IMR-90 (cell line): Measurements from ENCODE around the gene NFAT5. TPM values are rescaled to one million over a fixed set of nuclear protein-coding genes. Genes with fewer than 3 reads are reported as not detected.

Experiments
- ATAC-seq: fragments of 200-7000 bp; cut with Tn5 transposase; 2 replicates; pipeline ENCODE4 v1.9.1; 2020; ENCODE audit warnings: low read depth, mild to moderate bottlenecking, moderate library complexity
- BruUV-seq: library from RNA; stranded (reverse); fragments of 400-500 nt; replicated peaks from 2 replicates; lab custom pipeline; 2021; lab: Mats Ljungman, UMichigan
- CTCF ChIA-PET: fragments of 300-600 bp; formaldehyde crosslinking; extraction: SDS; loops from one replicate; lab custom pipeline; 2021; ENCODE audit warnings: antibody characterized with exemption; lab: Yijun Ruan, JAX
- POLR2A ChIA-PET: fragments of 300-600 bp; sonication (Branson Sonifier 250); formaldehyde crosslinking; loops from one replicate; lab custom pipeline; 2022; ENCODE audit warnings: antibody characterized with exemption; ENCODE audit not compliant: unreplicated experiment; lab: Charles Lee
- DNase-seq: peaks from one replicate; pipeline ENCODE4 v3.0.0; 2013
- H2AFZ ChIP-seq: replicated peaks from 2 replicates; pipeline ENCODE3; 2013; ENCODE audit warnings: low read length, mild to moderate bottlenecking; ENCODE audit not compliant: poor library complexity
- H2AK5ac ChIP-seq: 2 replicates; pipeline ENCODE4 v1.6.1; 2013; ENCODE audit warnings: low read depth, low read length, inconsistent platforms
- H2AK9ac ChIP-seq: replicated peaks from 2 replicates; pipeline ENCODE3; 2013; ENCODE audit warnings: mild to moderate bottlenecking, low read depth, low read length, moderate library complexity; ENCODE audit not compliant: poor library complexity
- H2BK120ac ChIP-seq: 2 replicates; pipeline ENCODE4 v1.6.1; 2013; ENCODE audit warnings: low read depth, low read length, inconsistent platforms
- H2BK15ac ChIP-seq: 3 replicates; pipeline ENCODE4 v1.6.1; 2013; ENCODE audit warnings: low read depth, low read length, inconsistent platforms
- H2BK20ac ChIP-seq: 2 replicates; pipeline ENCODE4 v1.6.1; 2013; ENCODE audit warnings: low read depth, mild to moderate bottlenecking, inconsistent platforms, low read length, moderate library complexity
- H2BK5ac ChIP-seq: 2 replicates; pipeline ENCODE4 v1.6.1; 2013; ENCODE audit warnings: mild to moderate bottlenecking, low read depth, low read length, inconsistent platforms; ENCODE audit not compliant: poor library complexity, severe bottlenecking
- H3K14ac ChIP-seq: replicated peaks from 2 replicates; pipeline ENCODE4 v1.6.1; 2013; ENCODE audit warnings: low read depth, low read length, inconsistent platforms
- H3K18ac ChIP-seq: 2 replicates; pipeline ENCODE4 v1.6.1; 2013; ENCODE audit warnings: low read depth, low read length, control low read depth
- H3K23ac ChIP-seq: 2 replicates; pipeline ENCODE4 v1.6.1; 2013; ENCODE audit warnings: low read depth, low read length, inconsistent platforms
- H3K27ac ChIP-seq: 2 replicates; pipeline ENCODE4 v1.5.1; 2013; ENCODE audit warnings: mild to moderate bottlenecking, control low read depth, low read length; ENCODE audit not compliant: insufficient read depth
- H3K27me3 ChIP-seq: 2 replicates; pipeline ENCODE4 v1.6.1; 2013; ENCODE audit warnings: low read length; ENCODE audit not compliant: control insufficient read depth, insufficient read depth
- H3K36me3 ChIP-seq: 2 replicates; pipeline ENCODE4 v1.6.1; 2013; ENCODE audit warnings: low read length, mixed read lengths; ENCODE audit not compliant: control insufficient read depth, insufficient read depth
- H3K4ac ChIP-seq: 2 replicates; pipeline ENCODE4 v1.6.1; 2013; ENCODE audit warnings: low read depth, low read length, inconsistent platforms
- H3K4me1 ChIP-seq: 2 replicates; pipeline ENCODE4 v1.6.1; 2013; ENCODE audit warnings: low read length, mixed read lengths; ENCODE audit not compliant: control insufficient read depth, insufficient read depth
- H3K4me2 ChIP-seq: 2 replicates; pipeline ENCODE4 v1.6.1; 2013; ENCODE audit warnings: low read depth, mild to moderate bottlenecking, control low read depth, low read length, moderate library complexity
- H3K4me3 ChIP-seq: 2 replicates; pipeline ENCODE4 v1.5.1; 2013; ENCODE audit warnings: low read depth, mild to moderate bottlenecking, control low read depth, low read length, moderate library complexity; ENCODE audit not compliant: insufficient read depth
- H3K56ac ChIP-seq: 2 replicates; pipeline ENCODE4 v1.6.1; 2013; ENCODE audit warnings: low read length, inconsistent platforms; ENCODE audit not compliant: insufficient read depth; ENCODE audit errors: extremely low read depth
- H3K79me1 ChIP-seq, 2 experiments: 2 replicates each; pipeline ENCODE4 v1.6.1; 2013; ENCODE audit warnings: low read length in 2 of 2, inconsistent platforms in 1 of 2, low read depth in 1 of 2
- H3K9ac ChIP-seq: 2 replicates; pipeline ENCODE4 v1.6.1; 2013; ENCODE audit warnings: low read depth, low read length, control low read depth
- H3K9me1 ChIP-seq: 2 replicates; pipeline ENCODE4 v1.6.1; 2013; ENCODE audit warnings: low read length, inconsistent platforms; ENCODE audit not compliant: insufficient read depth
- H3K9me3 ChIP-seq: 2 replicates; pipeline ENCODE4 v1.6.1; 2013; ENCODE audit warnings: low read length; ENCODE audit not compliant: control insufficient read depth, insufficient read depth
- H4K20me1 ChIP-seq: 2 replicates; pipeline ENCODE4 v1.6.1; 2013; ENCODE audit warnings: low read length, inconsistent platforms; ENCODE audit not compliant: insufficient read depth
- H4K5ac ChIP-seq: 2 replicates; pipeline ENCODE4 v1.6.1; 2013; ENCODE audit warnings: mild to moderate bottlenecking, low read depth, low read length, control low read depth
- H4K8ac ChIP-seq, 2 experiments: 2 replicates each; pipeline ENCODE4 v1.6.1; 2013; ENCODE audit warnings: low read depth in 2 of 2, low read length in 2 of 2, control low read depth in 1 of 2, inconsistent platforms in 1 of 2
- H4K91ac ChIP-seq: 2 replicates; pipeline ENCODE4 v1.6.1; 2013; ENCODE audit warnings: low read depth, low read length, inconsistent platforms; ENCODE audit not compliant: insufficient read depth
- BHLHE40 ChIP-seq: fragments of 150-350 bp; IDR thresholded peaks from 2 replicates; pipeline ENCODE4 v1.6.1; 2016; ENCODE audit warnings: mild to moderate bottlenecking, low read depth, low read length
- MAZ ChIP-seq: IDR thresholded peaks from 2 replicates; pipeline ENCODE4 v1.6.1; 2012; ENCODE audit warnings: low read depth, mild to moderate bottlenecking, low read length, improper control_type of control experiment, moderate library complexity, borderline replicate concordance
- MXI1 ChIP-seq: IDR thresholded peaks from 2 replicates; pipeline ENCODE4 v1.6.1; 2012; ENCODE audit warnings: low read depth, mild to moderate bottlenecking, low read length, moderate library complexity, borderline replicate concordance
- RAD21 ChIP-seq: IDR thresholded peaks from 2 replicates; pipeline ENCODE4 v1.6.1; 2012; ENCODE audit warnings: low read length, improper control_type of control experiment
- WGBS, 2 experiments: methylation state at CpG; one replicate each; pipeline versions ENCODE4 v1.1.5 to v1.1.7; 2013; ENCODE audit warnings: missing lambda C conversion rate in 2 of 2; ENCODE audit not compliant: insufficient read length in 1 of 2; ENCODE audit errors: extremely low coverage in 2 of 2; 5-methylcytosine and 5-hydroxymethylcytosine counted together
- dilution Hi-C: fragments of 300-500 bp; cut with HindIII; formaldehyde crosslinking; loops from one replicate; pipeline ENCODE4 v1.14.3; 2018; ENCODE audit warnings: low sequenced_read_pairs; ENCODE audit not compliant: unreplicated experiment
- in situ Hi-C: fragments of 300-500 bp; cut with MboI; formaldehyde crosslinking; loops from 3 replicates; pipeline ENCODE4 v1.14.3; 2019; ENCODE audit warnings: low sequenced_read_pairs, inconsistent platforms, mixed read lengths
- intact Hi-C: fragments of 100-400 bp; cut with micrococcal nuclease; formaldehyde crosslinking; loops from 2 replicates; pipeline ENCODE4 v1.10.0; 2022
- polyA plus RNA-seq, 3 experiments: library from polyadenylated mRNA; depleted of rRNA; stranded (reverse); fragments of >200 nt; gene quantifications; 2 replicates each; pipeline ENCODE4 v1.2.3, GENCODE V29; 2012; ENCODE audit warnings: low replicate concordance in 1 of 3
- total RNA-seq: library from RNA; depleted of rRNA; stranded (reverse); fragments of >200 nt; gene quantifications from 2 replicates; pipeline ENCODE4 v1.2.3, GENCODE V29; 2012

Gene NFAT5
- total and polyA plus RNA-seq, 2 of the 4 experiments (the other 2 are of a cell fraction), result 10.9 to 20.1 TPM

GRCh38 chr16:69566240-69566980 lies 644 bp downstream of the NFAT5 start:
- Histone ChIP-seq H3K27ac (peak overlapping the region; percentile 99), H2AFZ (peak overlapping the region; percentile 91), H3K56ac (peak overlapping the region; percentile 85), H2AK5ac (peak overlapping the region; percentile 95), H4K5ac (peak overlapping the region; percentile 77; the same call in 1 of the 2 replicates), H2BK5ac (peak overlapping the region; percentile 95), H3K18ac (peak overlapping the region; percentile 81), H3K36me3 (peaks cover 6% of the 10 kb centered on the region; the same call in 1 of the 2 replicates), H3K9me1 (no peaks in the 10 kb centered on the region), H4K8ac (peak overlapping the region; percentile 80 to 84; a peak in 2 of 4 replicates), H3K9ac (peak overlapping the region; percentile 99), H3K4me3 (peak overlapping the region; percentile 95), H2BK120ac (peak overlapping the region; percentile 69; the same call in 1 of the 2 replicates), H2AK9ac (peak overlapping the region; percentile 96), H3K79me1 (peaks cover 0 to 39% of the 10 kb centered on the region in 2 experiments; a peak in 2 of 4 replicates), H3K23ac (no peak overlapping the region), H3K4me1 (peaks cover 7% of the 10 kb centered on the region), H4K91ac (peak overlapping the region; percentile 78; the same call in 1 of the 2 replicates), H3K9me3 (no peaks in the 10 kb centered on the region), H4K20me1 (peaks cover 35% of the 10 kb centered on the region), H3K4me2 (peak overlapping the region; percentile 86), H2BK15ac (no peak overlapping the region), H2BK20ac (no peak overlapping the region), H3K4ac (peak overlapping the region; percentile 90), H3K27me3 (no peaks in the 10 kb centered on the region), H3K14ac (peak overlapping the region; percentile 96)
- no TSS peak for BruUV-seq
- intact Hi-C loops, result loop anchor here (5.0 kb wide), 3 partner anchors 34 to 119 kb away; no protein-coding TSS in a partner anchor
- WGBS, 2 experiments, result 0% methylated on average over 28 of the region's 75 CpGs; no CpG with 5 or more reads in 1 of the 2 experiments
- dilution Hi-C loops, result no loop called here
- ATAC-seq (peak; percentile 59), DNase-seq (peak; percentile 68)
- TF ChIP-seq MXI1 (peak; percentile 23; the same call in 1 of the 2 replicates), MAZ (peak; percentile 23; the same call in 1 of the 2 replicates), RAD21 (peak; percentile 14; the same call in 1 of the 2 replicates), BHLHE40 (no peak)
- ChIA-PET POLR2A (interaction anchor here (0.6 to 1.1 kb wide), 3 partner anchors 37 to 181 kb away, joined by 3 to 4 read pairs (median 4); no protein-coding TSS in a partner anchor), CTCF (interaction anchor here (0.7 kb wide), 2 partner anchors 26 to 220 kb away, joined by 3 read pairs; no protein-coding TSS in a partner anchor)
- in situ Hi-C loops, result no loop called here
